MCF 10A (cell line): Measurements from ENCODE around the gene UNC50. TPM values are rescaled to one million over a fixed set of nuclear protein-coding genes. Genes with fewer than 3 reads are reported as not detected.

Source experiments
- BruUV-seq: library from RNA; stranded (reverse); fragments of 400-500 nt; replicated peaks from 2 replicates; lab custom pipeline; 2021; lab: Mats Ljungman, UMichigan
- CTCF ChIA-PET: fragments of 300-600 bp; sonication (Branson Sonifier 250); formaldehyde crosslinking; extraction: SDS; loops from one replicate; lab custom pipeline; 2021; ENCODE audit warnings: antibody characterized with exemption, inconsistent platforms; lab: Yijun Ruan, JAX
- POLR2A ChIA-PET: fragments of 300-600, 350-650 bp; sonication (Branson Sonifier 250); formaldehyde crosslinking; extraction: SDS; loops from one replicate; lab custom pipeline; 2020; ENCODE audit warnings: antibody characterized with exemption, inconsistent platforms; lab: Yijun Ruan, JAX
- DNase-seq: peaks from one replicate; pipeline ENCODE4 v3.0.0-alpha.2; 2018; ENCODE audit not compliant: unreplicated experiment
- H3K27ac Mint-ChIP-seq: one replicate; pipeline ENCODE4 v1.8.0; 2022; ENCODE audit warnings: mild to moderate bottlenecking, low read depth, mixed read lengths; ENCODE audit not compliant: unreplicated experiment
- H3K27me3 Mint-ChIP-seq: one replicate; pipeline ENCODE4 v1.8.0; 2022; ENCODE audit warnings: mixed read lengths; ENCODE audit not compliant: insufficient read depth, unreplicated experiment
- H3K36me3 Mint-ChIP-seq: one replicate; pipeline ENCODE4 v1.8.0; 2022; ENCODE audit warnings: mild to moderate bottlenecking, moderate library complexity, mixed read lengths; ENCODE audit not compliant: insufficient read depth, unreplicated experiment
- H3K4me1 Mint-ChIP-seq: one replicate; pipeline ENCODE4 v1.8.0; 2022; ENCODE audit warnings: mixed read lengths; ENCODE audit not compliant: insufficient read depth, unreplicated experiment
- H3K4me3 Mint-ChIP-seq: one replicate; pipeline ENCODE4 v1.8.0; 2022; ENCODE audit warnings: mild to moderate bottlenecking, moderate library complexity, mixed read lengths; ENCODE audit not compliant: unreplicated experiment
- H3K9me3 Mint-ChIP-seq: one replicate; pipeline ENCODE4 v1.8.0; 2022; ENCODE audit warnings: mixed read lengths; ENCODE audit not compliant: unreplicated experiment
- intact Hi-C: fragments of 100-400 bp; cut with micrococcal nuclease; formaldehyde crosslinking; loops from 2 replicates; pipeline ENCODE4 v1.14.1; 2022
- total RNA-seq: library from RNA; stranded (reverse); gene quantifications from 2 replicates; pipeline ENCODE4 v1.2.3, GENCODE V29; 2022
- TF ChIP-seq, protein P1 (sequence below): fragments of 200-600 bp; IDR thresholded peaks from one replicate; pipeline ENCODE4 v1.8.0; 2022; ENCODE audit warnings: antibody characterized with exemption, mild to moderate bottlenecking; ENCODE audit not compliant: unreplicated experiment

UNC50 gene
- total RNA-seq, 1 experiment from 2014 or later = 36.9 TPM

DNA sequence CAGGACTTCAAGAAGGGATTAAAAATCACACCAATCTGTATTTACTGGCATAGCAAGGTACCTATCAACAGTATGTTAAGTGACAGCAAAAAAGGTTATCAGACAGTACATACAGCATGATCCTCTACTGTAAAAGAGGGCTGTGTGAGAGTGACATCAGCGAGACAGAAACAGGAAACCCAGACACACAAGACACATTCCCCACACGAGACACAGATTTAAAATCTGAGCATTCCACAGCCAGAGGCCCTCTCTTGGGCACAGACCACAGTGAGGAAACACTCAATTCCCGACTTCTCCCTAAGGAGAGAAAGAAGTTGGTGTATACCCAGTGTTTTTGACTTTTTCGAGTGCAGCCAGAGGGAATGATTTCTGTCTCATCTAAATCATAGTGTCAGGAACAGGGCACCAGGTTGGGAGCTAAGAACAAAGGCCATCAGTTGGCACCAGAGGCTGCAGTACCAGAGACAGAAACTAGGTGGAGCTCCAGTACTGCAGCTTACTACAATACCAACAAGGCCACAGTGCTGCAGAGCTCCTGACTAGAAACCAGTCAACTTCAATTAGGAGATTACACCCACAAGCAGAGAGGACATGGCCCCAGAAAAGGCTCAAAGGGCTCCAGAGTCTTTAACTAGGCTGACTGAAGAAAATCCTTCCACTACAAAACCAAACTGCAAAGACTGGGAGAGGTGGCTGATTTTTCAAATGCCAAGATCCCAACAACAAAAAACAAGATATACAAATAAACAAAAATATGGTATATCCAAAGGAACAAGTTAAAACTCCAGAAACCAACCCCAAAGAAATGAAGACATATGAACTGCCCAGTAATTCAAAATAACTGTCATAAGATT, 41.0 kb downstream of the UNC50 start:
- ChIA-PET POLR2A (interaction anchor here (0.7 to 1.6 kb wide), 7 partner anchors 40 to 1780 kb away, joined by 3 to 15 read pairs (median 4); partner anchors contain the start of gene MGAT4A), CTCF (interaction anchor here (0.6 to 2.9 kb wide), 42 partner anchors 9 to 815 kb away, joined by 3 to 40 read pairs (median 3); partner anchors contain the start of gene MGAT4A)
- Mint-ChIP-seq H3K4me3 (no peak overlapping the region), H3K4me1 (no peaks in the 10 kb centered on the region), H3K27ac (no peak overlapping the region), H3K27me3 (no peaks in the 10 kb centered on the region), H3K9me3 (no peaks in the 10 kb centered on the region), H3K36me3 (no peaks in the 10 kb centered on the region)
- TF ChIP-seq, protein P1, sequence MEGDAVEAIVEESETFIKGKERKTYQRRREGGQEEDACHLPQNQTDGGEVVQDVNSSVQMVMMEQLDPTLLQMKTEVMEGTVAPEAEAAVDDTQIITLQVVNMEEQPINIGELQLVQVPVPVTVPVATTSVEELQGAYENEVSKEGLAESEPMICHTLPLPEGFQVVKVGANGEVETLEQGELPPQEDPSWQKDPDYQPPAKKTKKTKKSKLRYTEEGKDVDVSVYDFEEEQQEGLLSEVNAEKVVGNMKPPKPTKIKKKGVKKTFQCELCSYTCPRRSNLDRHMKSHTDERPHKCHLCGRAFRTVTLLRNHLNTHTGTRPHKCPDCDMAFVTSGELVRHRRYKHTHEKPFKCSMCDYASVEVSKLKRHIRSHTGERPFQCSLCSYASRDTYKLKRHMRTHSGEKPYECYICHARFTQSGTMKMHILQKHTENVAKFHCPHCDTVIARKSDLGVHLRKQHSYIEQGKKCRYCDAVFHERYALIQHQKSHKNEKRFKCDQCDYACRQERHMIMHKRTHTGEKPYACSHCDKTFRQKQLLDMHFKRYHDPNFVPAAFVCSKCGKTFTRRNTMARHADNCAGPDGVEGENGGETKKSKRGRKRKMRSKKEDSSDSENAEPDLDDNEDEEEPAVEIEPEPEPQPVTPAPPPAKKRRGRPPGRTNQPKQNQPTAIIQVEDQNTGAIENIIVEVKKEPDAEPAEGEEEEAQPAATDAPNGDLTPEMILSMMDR = peak; percentile 97
- peak; percentile 80 for DNase-seq
- intact Hi-C loops = loop anchor here (1.0 to 10.0 kb wide), 6 partner anchors 188 to 843 kb away; partner anchors contain the start of genes CRACDL and REV1
- no TSS peak for BruUV-seq

- intact Hi-C loops = loop anchor here (1.0 to 10.0 kb wide), 6 partner anchors 187 to 842 kb away; partner anchors contain the start of genes CRACDL and REV1
- TF ChIP-seq, protein P1 = no peak
- no peaks in the 10 kb centered on the region for H3K27me3 Mint-ChIP-seq
- H3K4me1 Mint-ChIP-seq = no peaks in the 10 kb centered on the region
- no peaks in the 10 kb centered on the region for H3K9me3 Mint-ChIP-seq
- H3K27ac Mint-ChIP-seq = no peak overlapping the region
- H3K36me3 Mint-ChIP-seq = no peaks in the 10 kb centered on the region
- ChIA-PET CTCF (interaction anchor here (0.6 to 2.9 kb wide), 25 partner anchors 9 to 698 kb away, joined by 3 to 40 read pairs (median 4); no protein-coding TSS in a partner anchor), POLR2A (interaction anchor here (0.9 to 1.6 kb wide), 3 partner anchors 82 to 416 kb away, joined by 4 to 15 read pairs (median 5); partner anchors contain the start of gene MGAT4A)
- DNase-seq = no peak
- no peak overlapping the region for H3K4me3 Mint-ChIP-seq
- no TSS peak for BruUV-seq
Observed at GRCh38 chr2:98649992-98650375, 41.6 kb downstream of the UNC50 start.

GRCh38 chr2:98650998-98651397, 42.6 kb downstream of the UNC50 start:
- TF ChIP-seq, protein P1 = no peak
- H3K4me3 Mint-ChIP-seq = no peak overlapping the region
- H3K9me3 Mint-ChIP-seq = no peaks in the 10 kb centered on the region
- intact Hi-C loops = no loop called here
- no peaks in the 10 kb centered on the region for H3K27me3 Mint-ChIP-seq
- ChIA-PET POLR2A (no interaction called here), CTCF (interaction anchor here (0.7 to 1.2 kb wide), 4 partner anchors 9 to 290 kb away, joined by 3 to 5 read pairs (median 4); no protein-coding TSS in a partner anchor)
- no peaks in the 10 kb centered on the region for H3K4me1 Mint-ChIP-seq
- DNase-seq = no peak
- no TSS peak for BruUV-seq
- H3K27ac Mint-ChIP-seq = no peak overlapping the region
- no peaks in the 10 kb centered on the region for H3K36me3 Mint-ChIP-seq
